H1 (cell line): ENCODE data around the gene MTCL3.

Experiments used
- CTCF ChIA-PET: fragments of 300-600 bp; sonication (Branson Sonifier 250); formaldehyde crosslinking; loops from one replicate; lab custom pipeline; 2021; ENCODE audit not compliant: partially characterized antibody; lab: Charles Lee
- POLR2A ChIA-PET: fragments of 300-600 bp; sonication (Branson Sonifier 250); formaldehyde crosslinking; loops from one replicate; lab custom pipeline; 2021; ENCODE audit warnings: inconsistent platforms; ENCODE audit not compliant: partially characterized antibody; lab: Charles Lee
- DNase-seq, 2 experiments: peaks; one replicate each; pipeline versions ENCODE4 v3.0.0 to v3.0.0-alpha.2; 2010 to 2022; ENCODE audit warnings: low spot score in 2 of 2, low read depth in 1 of 2, mixed read lengths in 1 of 2
- FAIRE-seq: peaks from 2 replicates; lab custom pipeline; 2011; peaks lifted over from hg19 to GRCh38; lab: Jason Lieb, UNC
- H2AFZ ChIP-seq: 2 replicates; pipeline ENCODE4 v1.8.1; 2012; ENCODE audit warnings: low read length, inconsistent platforms
- H2AK5ac ChIP-seq: 2 replicates; pipeline ENCODE4 v1.6.1; 2013; ENCODE audit warnings: low read depth, low read length
- H2BK120ac ChIP-seq: replicated peaks from 2 replicates; pipeline ENCODE3; 2013; ENCODE audit warnings: low read depth, low read length, inconsistent platforms
- H2BK12ac ChIP-seq: 2 replicates; pipeline ENCODE4 v1.6.1; 2013; ENCODE audit warnings: low read depth, low read length
- H2BK15ac ChIP-seq: 2 replicates; pipeline ENCODE4 v1.6.1; 2013; ENCODE audit warnings: low read length
- H2BK20ac ChIP-seq: 2 replicates; pipeline ENCODE4 v1.6.1; 2013; ENCODE audit warnings: low read length
- H2BK5ac ChIP-seq: 2 replicates; pipeline ENCODE4 v1.6.1; 2013; ENCODE audit warnings: low read depth, low read length
- H3K14ac ChIP-seq: 2 replicates; pipeline ENCODE4 v1.6.1; 2013; ENCODE audit warnings: inconsistent platforms; ENCODE audit not compliant: insufficient read length
- H3K18ac ChIP-seq: 2 replicates; pipeline ENCODE4 v1.6.1; 2013; ENCODE audit warnings: low read length; ENCODE audit errors: extremely low read depth
- H3K23ac ChIP-seq: 2 replicates; pipeline ENCODE4 v1.6.1; 2013; ENCODE audit warnings: inconsistent platforms; ENCODE audit not compliant: insufficient read length
- H3K23me2 ChIP-seq: 2 replicates; pipeline ENCODE4 v1.6.1; 2013; ENCODE audit warnings: low read depth, low read length
- H3K27ac ChIP-seq: 2 replicates; pipeline ENCODE4 v1.6.1; 2011; ENCODE audit warnings: low read depth, low read length, inconsistent platforms
- H3K27me3 ChIP-seq, 4 experiments: replicated peaks in 1 of 4; 1 replicate in 1 of 4; 2 replicates in 3 of 4; pipeline versions ENCODE4 v1.6.1 to v1.8.1; 2011 to 2013; ENCODE audit warnings: low read length in 3 of 4, mild to moderate bottlenecking in 3 of 4, inconsistent platforms in 2 of 4, mixed read lengths in 2 of 4, moderate library complexity in 1 of 4; ENCODE audit not compliant: control insufficient read depth in 3 of 4, insufficient read depth in 3 of 4; ENCODE audit errors: extremely low read depth in 1 of 4
- H3K36me3 ChIP-seq, 4 experiments: 2 replicates each; pipeline versions ENCODE4 v1.6.1 to v1.8.1; 2011 to 2013; ENCODE audit warnings: mild to moderate bottlenecking in 4 of 4, low read length in 3 of 4, moderate library complexity in 2 of 4, control low read depth in 1 of 4, inconsistent platforms in 1 of 4; ENCODE audit not compliant: insufficient read depth in 4 of 4, control insufficient read depth in 2 of 4
- H3K4ac ChIP-seq: replicated peaks from 2 replicates; pipeline ENCODE3; 2013; ENCODE audit warnings: low read length, low read depth, mixed read lengths, inconsistent platforms; ENCODE audit not compliant: insufficient read length
- H3K4me1 ChIP-seq, 4 experiments: replicated peaks in 1 of 4; 1 replicate in 1 of 4; 2 replicates in 3 of 4; pipeline versions ENCODE4 v1.6.1 to v1.8.1; 2011 to 2013; ENCODE audit warnings: low read length in 3 of 4, inconsistent platforms in 2 of 4, mixed read lengths in 1 of 4; ENCODE audit not compliant: insufficient read depth in 4 of 4, control insufficient read depth in 3 of 4
- H3K4me2 ChIP-seq, 2 experiments: 2 replicates each; pipeline versions ENCODE4 v1.6.1 to v1.8.1; 2011 to 2013; ENCODE audit warnings: low read depth in 2 of 2, low read length in 2 of 2, control low read depth in 1 of 2, inconsistent platforms in 1 of 2, mild to moderate bottlenecking in 1 of 2; ENCODE audit not compliant: insufficient read depth in 1 of 2
- H3K4me3 ChIP-seq, 4 experiments: fragments of 200-600, 300-600 bp in 1 of 4; sonication (generic), shearing (Covaris generic), sonication (Bioruptor Twin) in 1 of 4; 2 replicates each; pipeline versions ENCODE4 v1.5.1 to v1.8.1; 2011 to 2016; ENCODE audit warnings: low read length in 4 of 4, low read depth in 3 of 4, control low read depth in 2 of 4, inconsistent platforms in 2 of 4, mild to moderate bottlenecking in 2 of 4, mixed read lengths in 1 of 4, moderate library complexity in 1 of 4; ENCODE audit not compliant: insufficient read depth in 2 of 4; ENCODE audit errors: extremely low read depth in 1 of 4
- H3K56ac ChIP-seq: replicated peaks from 2 replicates; pipeline ENCODE3; 2013; ENCODE audit warnings: low read depth, mild to moderate bottlenecking, mixed read lengths, low read length, inconsistent platforms; ENCODE audit not compliant: insufficient read length
- H3K79me1 ChIP-seq: 2 replicates; pipeline ENCODE4 v1.6.1; 2013; ENCODE audit warnings: low read depth, low read length, control low read depth
- H3K79me2 ChIP-seq, 2 experiments: 2 replicates each; pipeline versions ENCODE4 v1.6.1 to v1.8.1; 2012 to 2013; ENCODE audit warnings: low read length in 2 of 2, mild to moderate bottlenecking in 2 of 2, inconsistent platforms in 1 of 2; ENCODE audit not compliant: insufficient read depth in 2 of 2, control insufficient read depth in 1 of 2
- H3K9ac ChIP-seq, 4 experiments: replicated peaks in 1 of 4; 1 replicate in 1 of 4; 2 replicates in 3 of 4; pipeline versions ENCODE4 v1.6.1 to v1.8.1; 2011 to 2013; ENCODE audit warnings: low read depth in 3 of 4, low read length in 3 of 4, control low read depth in 2 of 4, mild to moderate bottlenecking in 2 of 4, moderate library complexity in 2 of 4, inconsistent platforms in 1 of 4; ENCODE audit errors: extremely low read depth in 1 of 4
- H3K9me3 ChIP-seq, 2 experiments: 2 replicates each; pipeline versions ENCODE4 v1.6.1 to v1.8.1; 2012 to 2013; ENCODE audit warnings: mild to moderate bottlenecking in 2 of 2, moderate library complexity in 2 of 2, control low read depth in 1 of 2, inconsistent platforms in 1 of 2, low read depth in 1 of 2, low read length in 1 of 2, mixed read lengths in 1 of 2; ENCODE audit not compliant: insufficient read depth in 2 of 2
- H4K20me1 ChIP-seq, 2 experiments: replicated peaks in 1 of 2; 2 replicates each; pipeline versions ENCODE3 to v1.8.1; 2011 to 2013; ENCODE audit warnings: inconsistent platforms in 2 of 2, low read length in 2 of 2, mild to moderate bottlenecking in 1 of 2; ENCODE audit not compliant: insufficient read depth in 2 of 2, control insufficient read depth in 1 of 2
- H4K5ac ChIP-seq: 2 replicates; pipeline ENCODE4 v1.6.1; 2013; ENCODE audit warnings: low read length, low read depth, mixed read lengths, inconsistent platforms; ENCODE audit not compliant: insufficient read length
- H4K8ac ChIP-seq: 2 replicates; pipeline ENCODE4 v1.8.0; 2013; ENCODE audit warnings: mild to moderate bottlenecking, moderate library complexity, low read length, inconsistent platforms; ENCODE audit not compliant: insufficient read depth; ENCODE audit errors: extremely low read depth
- H4K91ac ChIP-seq: replicated peaks from 2 replicates; pipeline ENCODE3; 2013; ENCODE audit warnings: low read length, mixed read lengths, inconsistent platforms; ENCODE audit not compliant: insufficient read length
- WGBS, 2 experiments: shearing (Covaris generic) in 1 of 2; methylation state at CpG; one replicate each; pipeline versions ENCODE4 v1.1.6 to v1.1.7; 2013 to 2015; ENCODE audit warnings: low lambda C conversion rate in 2 of 2, mixed read lengths in 2 of 2, inconsistent platforms in 1 of 2, low coverage in 1 of 2, missing lambda C conversion rate in 1 of 2; ENCODE audit not compliant: insufficient replicate concordance in 2 of 2, insufficient coverage in 1 of 2, insufficient read length in 1 of 2; ENCODE audit errors: extremely low coverage in 1 of 2, missing lambda C conversion rate in 1 of 2; 5-methylcytosine and 5-hydroxymethylcytosine counted together

The MTCL3 gene

GRCh38 chr6:127514773-127515227, 4.3 kb downstream of the MTCL3 start:
- no peaks in the 10 kb centered on the region for H3K9me3 ChIP-seq
- no peak overlapping the region for H3K14ac ChIP-seq
- H2BK15ac ChIP-seq, result no peak overlapping the region; the same call in 1 of the 2 replicates
- H3K27ac ChIP-seq, result no peak overlapping the region
- FAIRE-seq (no peak), DNase-seq (peak; percentile 3 to 71)
- H4K20me1 ChIP-seq, result peaks cover 5 to 15% of the 10 kb centered on the region in 2 experiments
- H3K23ac ChIP-seq, result no peak overlapping the region
- H4K8ac ChIP-seq, result no peak overlapping the region
- no peak overlapping the region for H2BK12ac ChIP-seq
- peak overlapping the region; percentile 72 for H3K18ac ChIP-seq
- CTCF ChIA-PET, result interaction anchor here (1.3 to 11.2 kb wide), 13 partner anchors 14 to 211 kb away, joined by 3 to 221 read pairs (median 31); partner anchors contain the start of gene KIAA0408
- H3K36me3 ChIP-seq, result peaks cover 0 to 24% (median 7%) of the 10 kb centered on the region in 4 experiments; a peak in 5 of 8 replicates
- 5% methylated on average over 28 of the region's 32 CpGs; no CpG with 5 or more reads in 1 of the 2 experiments for WGBS, 2 experiments
- H2AFZ ChIP-seq, result no peak overlapping the region
- H2AK5ac ChIP-seq, result no peak overlapping the region
- H3K56ac ChIP-seq, result no peak overlapping the region
- peaks cover 19% of the 10 kb centered on the region; the same call in 1 of the 2 replicates for H3K23me2 ChIP-seq
- H3K79me1 ChIP-seq, result no peaks in the 10 kb centered on the region
- H3K4me1 ChIP-seq, result peaks cover 0 to 5% (median 3%) of the 10 kb centered on the region in 4 experiments; a peak in 4 of 7 replicates
- no peak overlapping the region for H4K5ac ChIP-seq
- H2BK20ac ChIP-seq, result no peak overlapping the region
- peaks cover 0 to 13% (median 11%) of the 10 kb centered on the region in 4 experiments; a peak in 5 of 7 replicates for H3K27me3 ChIP-seq
- POLR2A ChIA-PET, result interaction anchor here (0.6 to 4.3 kb wide), 9 partner anchors 12 to 217 kb away, joined by 3 to 34 read pairs (median 5); no protein-coding TSS in a partner anchor
- peak overlapping the region; percentile 62 to 74 (median 74); a peak in 7 of 8 replicates for H3K4me3 ChIP-seq
- no peak overlapping the region for H2BK120ac ChIP-seq
- peak overlapping the region in 2 of 4 experiments; percentile 25 to 61; a peak in 3 of 7 replicates for H3K9ac ChIP-seq
- no peak overlapping the region for H3K4ac ChIP-seq
- peaks cover 0 to 9% of the 10 kb centered on the region in 2 experiments; a peak in 2 of 4 replicates for H3K79me2 ChIP-seq
- H3K4me2 ChIP-seq, result peak overlapping the region; percentile 75 to 99
- no peak overlapping the region for H2BK5ac ChIP-seq
- no peak overlapping the region for H4K91ac ChIP-seq
